ENCODE data around the gene DVL1.
"Not testable (repeated sequence)": the region's sequence is repeated elsewhere in the genome, so short reads cannot be mapped to it uniquely, and the experiment has no call there.

DVL1 gene

DNA sequence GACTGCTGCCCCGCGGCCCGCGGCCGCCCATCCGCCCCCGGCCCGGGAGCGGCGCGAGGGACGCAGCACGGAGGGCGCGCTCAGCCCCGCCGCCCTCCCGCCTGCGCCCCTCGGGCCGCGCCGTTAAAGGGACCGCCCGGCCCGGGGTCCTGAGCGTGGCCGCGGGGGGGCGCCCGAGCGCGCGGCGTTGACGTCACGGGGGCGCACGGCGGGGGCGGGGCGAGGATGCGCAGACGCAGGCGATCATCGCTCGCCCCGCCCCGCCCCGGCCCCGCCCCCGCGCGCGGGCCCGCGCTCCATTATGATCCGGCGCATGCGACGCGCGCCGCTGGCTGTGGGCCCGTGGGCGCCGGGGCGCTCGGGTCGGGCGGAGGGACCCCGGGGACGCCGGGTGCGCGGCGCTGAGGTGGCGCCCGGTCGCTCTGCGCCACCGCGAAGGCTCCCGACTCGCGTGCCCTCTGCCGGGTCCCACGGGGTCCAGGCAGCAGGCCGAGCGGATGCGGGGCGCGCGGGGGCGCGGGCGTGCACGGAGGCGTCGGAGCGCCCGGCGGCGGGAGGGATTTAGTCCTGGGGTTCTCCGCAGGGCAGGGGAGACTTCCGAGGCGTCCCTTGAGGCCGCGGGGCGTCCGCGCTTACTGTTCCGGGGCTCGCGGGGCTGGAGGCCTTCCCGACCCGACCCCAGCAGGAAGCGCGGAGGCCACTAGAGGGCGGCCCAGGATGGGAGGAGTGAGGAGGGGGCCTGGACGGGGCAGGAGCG, at the start of gene DVL1:
TSS of gene DVL1 (minus strand) at position 163 of the 757 bp plus-strand sequence. CDS start 353 bp downstream, outside the sequence.
- DNase-seq: peak; percentile 37 to 48

DNA sequence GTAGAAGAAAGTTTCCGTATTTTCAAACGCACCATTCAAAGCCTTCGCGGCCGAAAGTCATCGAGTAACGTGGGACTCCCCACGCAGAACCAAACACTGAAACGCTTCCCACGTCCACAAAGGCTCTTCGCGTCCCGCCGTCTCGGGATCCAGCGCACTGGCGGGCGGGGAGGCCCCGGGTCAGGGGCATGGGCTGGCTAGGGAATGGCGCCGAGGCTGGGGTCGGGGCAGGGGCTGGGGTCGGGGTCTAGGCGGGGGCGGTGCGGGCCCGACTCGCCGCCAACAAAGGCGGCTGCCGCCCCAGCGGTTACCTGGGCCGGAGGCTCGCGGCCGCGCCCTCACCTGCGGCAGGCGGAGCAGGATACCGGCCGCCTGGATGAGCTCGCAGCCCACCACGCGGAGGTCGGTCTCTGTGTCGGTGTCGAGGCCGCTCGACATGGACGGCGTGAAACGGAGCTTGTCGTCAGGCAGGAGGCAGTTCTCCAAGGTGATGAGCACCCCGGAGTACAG, 49.5 kb upstream of the DVL1 start:
- DNase-seq: no peak

DNA sequence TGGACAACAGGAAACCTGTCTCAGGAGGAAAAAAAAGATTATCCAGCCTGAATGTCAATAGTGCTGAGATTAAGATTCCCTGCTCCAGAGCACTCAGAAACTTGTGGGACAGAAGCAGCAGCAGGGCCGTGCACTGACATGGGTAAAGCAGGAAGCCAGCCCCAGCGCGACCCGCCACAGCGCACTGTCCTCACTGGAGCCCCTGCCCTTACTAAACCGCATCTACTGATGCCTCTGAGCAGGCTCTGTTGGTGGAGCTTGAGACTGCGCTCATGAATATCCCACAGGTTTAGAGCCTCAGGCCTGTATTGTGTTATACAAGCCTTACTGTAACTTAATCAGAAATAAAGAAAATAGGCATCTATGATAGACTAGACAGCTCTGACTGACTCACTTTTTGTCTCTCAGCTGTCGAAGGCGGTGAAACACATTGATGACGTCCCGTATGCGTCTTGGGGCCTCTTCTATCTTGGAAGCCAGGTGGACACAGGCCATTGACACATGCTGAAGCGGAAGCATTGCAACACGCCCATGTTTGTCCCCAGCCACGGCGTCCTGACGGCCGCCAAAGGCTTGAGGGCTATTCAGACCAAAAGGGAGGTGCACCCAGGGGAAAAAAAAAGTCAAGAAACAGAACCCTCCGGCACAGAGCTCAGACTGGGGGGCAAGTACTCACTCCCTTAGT, 48.8 kb upstream of the DVL1 start:
- DNase-seq: no peak

DNA sequence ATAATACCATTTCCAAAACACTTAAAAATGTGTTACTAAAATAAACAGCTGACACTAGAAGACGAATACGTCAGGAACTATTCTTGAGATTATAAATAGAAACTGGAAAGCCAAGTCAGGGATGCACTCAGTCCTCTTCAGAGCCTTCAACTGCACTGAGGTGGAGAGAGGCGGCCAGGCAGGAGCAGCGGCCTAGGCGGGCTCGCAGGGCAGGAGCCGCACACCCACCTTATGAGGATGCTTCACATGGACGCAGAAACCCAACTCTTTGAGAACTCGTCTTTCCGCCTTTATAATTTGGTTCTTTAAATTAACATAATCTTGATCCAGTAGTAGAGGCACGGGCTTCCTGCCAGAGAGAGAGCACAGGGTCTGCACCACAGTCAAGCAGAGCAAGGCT, 45.9 kb upstream of the DVL1 start:
- DNase-seq: no peak

DNA sequence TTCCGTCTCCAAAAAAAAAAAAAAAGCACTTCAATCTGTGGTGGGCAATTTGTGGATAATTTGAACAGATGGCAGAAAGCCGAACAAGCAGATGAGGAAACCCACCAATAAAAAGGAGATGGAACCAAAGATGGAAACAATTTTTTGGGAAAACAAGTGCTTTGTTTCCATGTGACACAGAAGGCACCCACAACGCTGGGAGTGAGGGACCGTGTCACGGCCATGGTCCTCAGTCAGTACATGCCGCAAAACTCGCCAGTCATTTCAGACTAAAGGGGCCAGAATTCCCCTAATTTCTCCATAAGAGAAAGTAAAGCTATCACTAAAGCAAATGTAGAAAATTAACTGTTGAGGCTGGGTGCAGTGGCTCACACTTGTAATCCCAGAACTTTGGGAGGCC, 44.9 kb upstream of the DVL1 start:
- DNase-seq: no peak

DNA sequence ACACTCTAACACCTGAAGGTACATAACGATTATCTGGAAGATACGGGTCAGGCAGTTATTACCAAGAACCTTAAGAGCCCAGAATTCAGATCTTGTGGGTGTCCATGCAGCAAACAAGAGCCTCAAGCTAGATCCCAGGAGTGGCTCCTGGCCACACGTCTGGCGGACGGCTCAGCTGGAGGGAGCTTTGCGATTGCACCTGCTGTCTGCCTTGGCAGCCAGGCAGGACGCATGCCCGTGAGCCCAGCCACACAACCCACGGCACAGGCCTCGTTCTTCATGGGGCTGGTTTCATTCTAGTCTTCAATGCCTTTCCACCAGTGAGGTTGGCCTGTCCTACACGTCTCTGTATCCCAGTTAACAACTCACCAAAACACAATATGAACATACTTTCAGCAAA, 44.2 kb upstream of the DVL1 start:
- no peak for DNase-seq

DNA sequence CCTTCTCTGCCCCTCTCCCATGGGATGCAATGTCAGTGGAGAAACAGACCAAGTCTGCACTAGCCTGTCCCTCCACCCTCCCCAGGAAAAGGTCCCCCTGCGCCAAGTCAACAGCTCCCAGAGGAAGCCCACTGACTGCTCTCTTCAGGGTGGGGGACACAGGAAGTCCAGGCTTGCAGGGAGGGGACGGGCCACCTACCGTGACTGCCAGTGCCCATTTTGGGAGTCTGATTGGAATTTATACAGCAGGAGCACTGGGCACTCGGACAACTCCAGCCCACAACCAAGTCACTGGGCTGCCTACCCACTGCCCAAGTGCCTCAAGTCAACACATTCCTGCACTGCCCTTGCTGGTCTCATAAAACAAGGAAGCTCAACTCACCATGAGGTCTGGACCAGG, 43.8 kb upstream of the DVL1 start:
- no peak for DNase-seq

DNA sequence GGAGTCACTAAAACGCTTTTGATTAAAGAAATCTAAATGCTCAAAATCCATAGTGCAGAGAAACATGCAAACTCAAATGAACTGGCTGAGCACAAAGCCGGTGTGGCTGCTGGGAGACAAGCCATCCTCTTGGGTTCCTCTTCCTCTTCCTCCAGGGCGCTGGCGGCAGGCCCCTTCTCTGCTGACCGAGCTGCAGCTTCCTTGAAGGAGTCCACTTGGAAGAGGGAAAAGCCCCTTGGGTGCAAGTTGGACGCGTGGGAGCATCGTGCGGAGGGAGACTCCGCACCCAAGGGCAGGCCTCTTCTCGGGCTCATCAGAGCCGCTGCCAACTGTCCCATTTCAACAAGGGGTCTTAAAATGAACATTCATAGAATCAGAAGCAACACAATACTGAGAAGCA, 42.0 kb upstream of the DVL1 start:
- DNase-seq: no peak

DNA sequence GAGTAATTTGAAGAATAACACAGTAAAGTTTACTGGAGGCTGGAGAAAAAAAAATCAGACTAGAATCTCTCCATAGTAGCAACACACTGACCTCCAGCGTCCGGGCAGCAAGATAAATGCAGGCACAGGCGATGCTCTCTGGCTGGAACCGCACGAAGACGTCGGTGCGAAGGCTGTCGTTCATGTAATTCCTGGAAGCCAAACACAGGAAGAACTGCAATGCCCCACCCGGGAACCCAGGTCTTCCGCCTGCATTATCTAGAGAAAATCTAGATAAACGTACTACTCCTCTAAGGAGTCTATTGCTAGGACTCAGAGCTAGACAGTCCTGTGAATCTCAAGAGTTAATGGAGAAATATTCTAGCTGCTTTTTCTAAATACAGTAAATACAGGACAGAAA, 41.5 kb upstream of the DVL1 start:
- no peak for DNase-seq

DNA sequence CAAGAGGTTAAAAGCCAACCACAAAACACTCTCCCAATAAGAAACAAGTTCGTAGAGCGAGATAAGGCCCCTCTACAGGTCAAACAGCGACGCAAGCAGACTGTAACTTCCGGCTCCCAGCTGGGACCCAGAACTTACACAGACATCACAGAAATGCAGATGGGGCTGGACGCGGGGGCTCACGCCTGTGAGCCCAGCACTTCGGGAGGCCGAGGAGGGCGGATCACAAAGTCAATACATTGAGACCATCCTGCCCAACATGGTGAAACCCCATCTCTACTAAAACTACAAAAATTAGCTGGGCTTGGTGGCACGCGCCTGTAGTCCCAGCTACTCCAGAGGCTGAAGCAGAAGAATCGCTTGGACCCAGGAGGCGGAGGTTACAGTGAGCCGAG, 38.9 kb upstream of the DVL1 start:
- no peak for DNase-seq

DNA sequence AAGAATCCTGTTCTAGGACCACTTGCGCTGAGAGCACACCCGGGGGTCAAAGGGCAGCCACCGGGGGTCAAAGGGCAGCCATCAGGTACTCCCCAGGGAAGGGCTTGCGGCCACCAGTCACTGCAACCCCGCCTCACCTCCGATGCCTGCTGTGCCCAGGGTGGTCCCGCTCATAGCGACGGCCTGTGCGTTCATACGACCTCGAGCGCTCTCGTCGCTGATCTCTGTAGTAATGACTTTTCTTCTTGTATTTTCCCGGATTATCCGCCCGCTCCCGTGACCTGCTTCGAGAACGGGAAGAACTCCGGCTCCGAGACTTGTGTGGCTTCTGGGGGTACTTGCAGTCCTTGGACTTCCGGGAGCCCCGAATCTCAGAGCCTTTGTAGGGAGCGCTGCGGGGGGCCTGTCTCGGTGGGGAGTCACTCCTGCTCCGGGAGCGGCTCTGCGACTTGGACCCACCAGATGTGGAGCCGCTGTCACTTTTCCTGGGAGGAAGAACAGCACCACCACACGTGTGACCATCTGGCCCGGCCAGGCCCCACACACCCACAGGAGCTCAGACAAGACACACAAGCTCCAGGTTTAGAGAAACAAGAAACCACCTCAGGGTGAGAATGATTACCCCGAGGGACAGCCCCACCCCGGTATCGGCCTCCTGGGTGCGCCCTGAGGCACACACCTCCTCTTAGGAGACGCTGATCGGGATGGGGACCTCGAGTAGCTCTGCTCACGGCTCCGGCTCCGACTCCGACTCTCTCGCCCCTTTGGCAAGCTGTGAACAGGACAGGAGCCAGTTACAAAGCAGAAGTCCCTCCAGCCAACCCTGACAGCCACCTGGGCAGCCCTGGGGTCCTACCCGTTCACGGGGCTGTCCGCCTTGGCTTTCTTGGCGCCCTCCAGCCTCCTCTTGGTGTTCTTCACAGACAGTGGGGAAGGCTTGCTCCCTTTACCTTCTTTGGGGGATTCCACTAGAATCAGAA, 38.2 kb upstream of the DVL1 start:
- no peak for DNase-seq

DNA sequence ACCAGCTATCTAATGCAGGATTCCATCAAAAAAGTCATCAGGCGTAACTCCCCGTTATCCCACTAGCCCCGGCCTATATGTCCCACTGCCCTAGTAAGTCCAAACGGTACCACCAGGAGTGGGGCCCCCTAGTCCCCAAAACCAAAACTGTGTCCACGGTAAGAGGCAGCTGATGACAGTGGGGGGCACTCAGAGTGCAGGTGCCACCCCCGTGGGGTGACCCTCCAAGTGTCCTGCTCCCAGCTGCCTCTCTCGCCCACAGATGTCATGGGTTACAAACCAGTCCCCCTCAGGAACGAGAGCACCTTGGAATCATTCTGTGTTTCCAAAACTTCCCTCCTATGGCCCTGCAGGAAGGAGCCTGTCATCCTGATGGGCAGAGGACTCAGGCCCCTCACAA, 36.7 kb upstream of the DVL1 start:
- no peak for DNase-seq

DNA sequence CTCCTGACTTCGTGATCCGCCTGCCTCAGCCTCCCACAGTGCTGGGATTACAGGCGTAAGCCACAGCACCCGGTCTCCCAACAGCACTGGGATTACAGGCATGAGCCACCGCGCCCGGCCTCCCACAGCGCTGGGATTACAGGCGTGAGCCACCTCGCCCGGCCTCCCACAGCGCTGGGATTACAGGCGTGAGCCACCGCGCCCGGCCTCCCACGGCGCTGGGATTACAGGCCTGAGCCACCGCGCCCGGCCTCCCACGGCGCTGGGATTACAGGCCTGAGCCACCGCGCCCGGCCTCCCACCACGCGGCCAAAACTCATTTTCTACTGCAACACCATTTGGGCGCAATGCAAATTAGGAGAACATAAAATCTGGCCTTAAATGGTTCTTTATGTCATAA, 36.1 kb upstream of the DVL1 start:
- DNase-seq: not testable (repeated sequence)

DNA sequence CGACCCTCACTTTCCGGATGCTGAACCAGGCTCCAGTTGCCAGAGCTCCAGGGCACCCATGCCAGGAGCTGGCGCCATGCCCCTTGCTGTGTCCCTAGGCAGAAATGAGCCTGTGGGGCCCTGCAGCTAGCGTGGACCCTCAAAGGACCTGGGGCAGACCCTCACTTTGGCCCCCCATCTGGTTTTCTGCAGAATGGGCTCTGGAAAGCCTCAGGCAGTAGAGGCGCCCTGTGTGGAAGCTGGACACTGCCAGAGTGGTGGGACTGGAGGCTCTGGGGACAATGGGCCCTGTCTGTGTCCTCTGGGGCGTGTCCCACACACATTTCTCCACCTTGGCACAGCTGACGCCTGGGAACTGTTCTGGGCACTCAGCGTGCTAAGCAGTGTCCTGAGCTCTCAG, 32.1 kb upstream of the DVL1 start:
- DNase-seq: no peak

DNA sequence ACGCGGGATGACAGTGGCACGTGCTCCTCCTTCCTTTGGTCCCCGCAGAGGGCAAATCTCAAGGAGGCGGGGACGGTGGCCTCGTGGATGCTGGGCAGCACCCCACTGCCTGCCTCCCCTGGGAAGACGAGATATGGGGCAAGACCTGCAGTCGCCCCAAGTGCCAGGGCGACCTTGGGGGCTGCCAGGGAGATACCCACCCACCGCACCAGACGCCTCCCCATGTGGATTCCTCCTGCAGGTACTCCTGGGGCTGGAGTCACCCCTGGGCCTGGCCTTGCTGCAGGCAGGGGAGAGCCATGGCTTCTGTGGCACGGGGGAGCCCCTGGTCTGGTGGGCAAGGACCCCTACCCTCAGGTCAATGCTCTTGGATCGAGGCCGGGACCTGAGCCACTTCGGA, 31.6 kb upstream of the DVL1 start:
- DNase-seq: no peak

DNA sequence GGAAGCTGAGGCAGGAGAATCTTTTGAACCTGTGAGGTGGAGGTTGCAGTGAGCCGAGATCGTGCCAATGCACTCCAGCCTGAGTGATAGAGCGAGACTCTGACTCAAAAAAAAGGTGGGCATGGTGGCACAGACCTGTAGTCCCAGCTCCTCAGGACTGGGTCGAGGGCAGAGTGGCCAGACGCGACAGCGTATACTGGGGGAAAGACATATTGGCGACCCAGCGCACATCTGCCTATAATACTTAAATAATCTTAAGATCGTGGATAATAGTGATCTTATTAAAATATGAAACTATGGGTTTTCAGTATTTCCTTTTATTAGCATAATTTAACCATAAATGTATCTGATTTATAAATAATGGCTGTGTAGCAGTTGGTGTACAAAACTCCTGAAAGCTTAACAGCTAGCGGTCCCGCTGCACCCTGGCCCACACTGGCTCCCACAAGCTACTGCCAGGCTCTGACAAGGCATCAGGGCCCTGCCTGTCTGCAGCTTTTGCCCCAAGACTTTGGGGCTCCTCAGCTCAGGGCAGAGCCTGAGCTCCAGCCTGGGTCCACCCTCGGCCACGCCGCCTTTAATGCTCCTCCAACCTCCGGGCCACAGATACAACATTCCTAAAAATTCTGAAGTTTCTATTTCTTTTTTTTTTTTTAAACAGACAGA, 28.5 kb upstream of the DVL1 start:
- no peak for DNase-seq

DNA sequence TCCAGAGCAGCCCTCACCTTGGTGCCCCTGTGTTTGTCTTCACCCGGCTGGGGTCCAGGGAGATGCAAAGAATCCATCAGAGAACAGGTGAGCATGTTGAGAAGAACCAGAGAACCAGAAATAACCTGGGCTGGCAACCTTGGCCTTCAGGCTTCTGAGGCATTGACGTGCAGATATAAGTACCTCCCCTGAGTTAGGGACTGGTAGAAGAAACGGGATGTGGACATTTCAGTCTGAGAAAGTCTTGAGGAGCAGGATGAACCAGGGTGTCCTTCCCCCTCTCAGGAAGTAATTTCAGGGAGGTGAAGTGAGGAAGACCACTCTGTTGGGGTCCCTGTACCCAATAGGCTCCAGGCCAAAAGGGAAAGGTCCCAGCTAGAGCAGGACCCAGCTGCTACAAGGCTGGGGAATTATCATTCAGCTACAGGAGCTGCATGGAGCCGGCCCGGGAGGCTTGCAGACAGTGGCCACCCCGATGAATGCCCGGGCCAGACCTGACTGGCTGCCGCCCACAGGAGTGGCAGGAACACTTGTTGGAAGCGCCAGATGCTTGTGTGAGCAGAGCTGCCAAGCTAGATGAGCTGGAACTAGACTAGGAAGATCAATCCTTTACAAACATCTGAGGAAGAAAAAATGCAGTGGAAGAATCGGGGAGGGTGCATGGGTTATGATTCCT, 27.5 kb upstream of the DVL1 start:
- no peak for DNase-seq

DNA sequence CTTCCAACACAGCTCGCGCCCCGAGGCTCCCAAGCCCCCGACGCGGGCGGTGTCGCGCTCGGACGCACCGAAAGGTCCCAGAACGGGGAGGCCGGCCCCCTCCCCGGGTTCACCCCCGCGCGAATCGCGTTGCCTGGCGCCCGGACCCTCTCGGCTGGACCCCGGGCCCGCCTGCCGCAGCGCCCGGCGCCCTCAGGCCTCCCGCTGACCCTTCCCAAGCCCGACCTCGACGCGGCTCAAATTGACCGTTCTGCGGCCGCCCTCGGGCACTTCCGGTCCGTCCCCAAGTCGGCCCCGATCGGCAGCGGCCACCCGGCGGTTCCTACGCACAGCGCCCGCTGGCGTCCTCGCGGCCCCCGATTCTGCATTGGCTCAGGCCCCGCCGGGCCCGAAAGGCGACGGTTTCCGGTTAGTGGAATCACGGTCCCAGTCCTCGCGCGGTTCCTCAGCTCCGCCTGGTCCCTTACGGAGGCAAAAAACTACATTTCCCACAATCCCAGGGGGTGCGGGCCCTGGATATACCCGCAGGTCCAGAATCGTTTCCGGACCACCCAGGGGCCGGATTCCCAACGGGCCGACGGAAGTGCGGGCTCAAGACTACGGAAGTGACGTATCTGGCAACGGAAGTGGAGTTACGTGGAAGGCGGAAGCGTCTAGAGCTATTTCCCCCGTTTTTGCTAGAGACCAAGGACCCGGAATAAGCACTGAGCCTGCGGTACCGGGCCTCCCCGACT, 25.9 kb upstream of the DVL1 start, which contains the start of gene AURKAIP1:
TSS of gene AURKAIP1 (minus strand) at position 279 of the 734 bp plus-strand sequence. CDS start 451 bp downstream, outside the sequence.
- peak; percentile 98 for DNase-seq

DNA sequence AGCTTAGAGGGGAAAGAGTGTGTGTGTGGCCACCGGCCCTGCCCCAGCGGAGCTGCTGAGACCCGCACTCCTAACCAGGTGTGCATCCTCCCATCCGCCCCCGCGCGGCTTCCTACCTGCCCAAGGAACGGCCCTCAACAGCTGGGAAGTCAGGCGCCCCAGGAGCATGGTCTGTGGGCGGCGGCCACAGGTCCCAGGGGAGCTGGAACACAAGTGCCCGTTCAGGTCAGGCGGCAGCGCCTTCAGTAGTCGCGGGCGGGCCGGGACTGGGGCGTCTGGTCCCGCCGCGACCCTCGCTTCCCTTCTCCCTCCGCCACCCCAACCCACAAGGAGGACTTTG, 25.3 kb upstream of the DVL1 start:
- DNase-seq: no peak

DNA sequence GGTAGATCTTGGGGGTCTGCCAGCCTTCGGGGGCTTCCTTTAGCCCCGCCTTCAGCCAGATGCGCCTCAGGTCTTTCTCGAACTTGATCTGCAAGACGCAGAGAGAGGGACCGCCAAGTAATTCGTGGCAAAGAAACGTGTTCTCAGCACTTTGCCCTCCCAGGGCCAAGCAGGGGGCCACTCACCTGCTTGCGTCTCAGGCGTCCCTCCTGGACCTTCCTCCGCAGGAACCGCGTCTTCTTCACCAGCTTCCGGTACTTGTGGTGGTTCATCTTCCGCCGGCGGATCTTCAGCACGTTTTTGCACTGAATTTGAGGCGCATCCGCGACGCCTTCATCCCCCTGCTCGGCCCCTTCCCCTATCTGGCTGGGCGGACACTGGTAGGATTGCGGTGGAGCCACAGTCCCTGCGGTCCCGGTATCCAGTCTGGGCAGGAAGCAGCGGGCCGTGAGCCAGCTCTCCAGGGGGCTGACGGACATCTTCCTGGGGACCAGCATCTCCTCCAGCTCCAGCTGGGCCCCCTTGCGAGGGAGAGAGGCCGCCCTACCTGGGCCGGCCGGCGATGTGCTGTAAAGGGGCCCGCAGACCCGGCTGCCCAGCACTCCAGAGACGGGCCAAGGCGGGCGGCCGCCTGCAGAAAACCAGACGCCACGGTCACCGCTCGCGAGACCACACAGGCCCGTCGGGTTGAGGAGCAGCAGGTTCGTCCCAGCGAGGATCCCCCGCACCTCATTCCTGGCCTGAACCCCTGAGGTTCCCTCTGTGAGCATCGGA, 24.8 kb upstream of the DVL1 start:
- no peak for DNase-seq

Measured in hippocampal formation (tissue), 2 donors.